ENCODE measurements around the gene DEF6. TPM values are rescaled to one million over a fixed set of nuclear protein-coding genes. Genes with fewer than 3 reads are reported as not detected.

The DEF6 gene
- total and polyA plus RNA-seq, 8 donors = 6.4 to 21.9 (median 8.5) TPM

DNA sequence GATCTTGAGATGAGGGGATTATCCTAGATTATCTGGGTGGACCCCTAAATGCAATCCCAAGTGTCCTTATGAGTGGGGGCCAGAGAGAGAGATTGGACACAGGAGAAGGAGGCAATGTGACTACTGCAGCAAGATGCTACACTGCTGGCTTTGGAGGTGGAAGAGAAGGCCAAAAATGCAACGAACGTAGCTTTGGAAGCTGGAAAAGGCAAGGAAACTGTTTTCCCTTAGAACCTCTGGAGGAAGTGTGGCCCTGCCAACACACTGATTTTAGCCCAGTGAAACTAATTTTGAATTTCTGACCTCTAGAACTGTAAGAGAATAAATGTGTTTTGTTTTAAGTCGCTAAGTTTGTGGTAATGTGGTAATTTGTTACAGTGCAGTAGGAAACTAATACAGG lies 60.5 kb downstream of the DEF6 start:
- no peak for ATAC-seq
- H3K4me1 ChIP-seq = peaks cover 0 to 25% of the 10 kb centered on the region in 2 donors
- TF ChIP-seq, protein P1, sequence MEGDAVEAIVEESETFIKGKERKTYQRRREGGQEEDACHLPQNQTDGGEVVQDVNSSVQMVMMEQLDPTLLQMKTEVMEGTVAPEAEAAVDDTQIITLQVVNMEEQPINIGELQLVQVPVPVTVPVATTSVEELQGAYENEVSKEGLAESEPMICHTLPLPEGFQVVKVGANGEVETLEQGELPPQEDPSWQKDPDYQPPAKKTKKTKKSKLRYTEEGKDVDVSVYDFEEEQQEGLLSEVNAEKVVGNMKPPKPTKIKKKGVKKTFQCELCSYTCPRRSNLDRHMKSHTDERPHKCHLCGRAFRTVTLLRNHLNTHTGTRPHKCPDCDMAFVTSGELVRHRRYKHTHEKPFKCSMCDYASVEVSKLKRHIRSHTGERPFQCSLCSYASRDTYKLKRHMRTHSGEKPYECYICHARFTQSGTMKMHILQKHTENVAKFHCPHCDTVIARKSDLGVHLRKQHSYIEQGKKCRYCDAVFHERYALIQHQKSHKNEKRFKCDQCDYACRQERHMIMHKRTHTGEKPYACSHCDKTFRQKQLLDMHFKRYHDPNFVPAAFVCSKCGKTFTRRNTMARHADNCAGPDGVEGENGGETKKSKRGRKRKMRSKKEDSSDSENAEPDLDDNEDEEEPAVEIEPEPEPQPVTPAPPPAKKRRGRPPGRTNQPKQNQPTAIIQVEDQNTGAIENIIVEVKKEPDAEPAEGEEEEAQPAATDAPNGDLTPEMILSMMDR (IDR thresholded peaks at IDR 0.05) = no peak
- H3K27me3 ChIP-seq = no peaks in the 10 kb centered on the region
- intact Hi-C loops (cut with DNase I) = no loop called here
- H3K36me3 ChIP-seq = peaks cover 0 to 52% of the 10 kb centered on the region in 2 donors
- no peak for DNase-seq
- H3K9me3 ChIP-seq = no peaks in the 10 kb centered on the region
- no peak overlapping the region for H3K4me3 ChIP-seq
- no peak overlapping the region for H3K27ac ChIP-seq

DNA sequence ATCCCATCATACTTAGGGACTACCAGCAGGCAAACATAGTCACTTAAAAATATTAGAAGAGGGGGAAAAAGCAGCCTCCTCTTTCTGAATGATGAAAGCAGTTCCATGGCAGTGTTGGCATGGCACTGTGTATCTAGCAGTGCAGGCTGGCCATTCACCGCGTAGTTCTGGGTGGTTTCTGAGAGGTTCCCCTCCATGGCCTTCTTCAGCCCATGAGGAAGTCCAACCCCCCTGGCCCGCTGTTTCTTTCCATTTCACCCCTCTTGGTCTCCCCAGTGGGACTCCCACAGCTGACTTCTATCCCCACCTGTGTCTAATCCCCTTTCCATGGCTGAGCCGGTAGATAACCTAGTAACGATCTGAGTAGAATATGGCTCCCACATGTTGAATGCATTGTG lies 61.7 kb downstream of the DEF6 start:
- TF ChIP-seq, protein P1 (IDR thresholded peaks at IDR 0.05) = no peak
- intact Hi-C loops (cut with DNase I) = no loop called here
- H3K27me3 ChIP-seq = no peaks in the 10 kb centered on the region
- H3K36me3 ChIP-seq = peaks cover 0 to 39% of the 10 kb centered on the region in 2 donors
- DNase-seq (no peak), ATAC-seq (no peak)
- H3K4me1 ChIP-seq = peaks cover 0 to 30% of the 10 kb centered on the region in 2 donors
- H3K27ac ChIP-seq = no peak overlapping the region
- no peak overlapping the region for H3K4me3 ChIP-seq
- no peaks in the 10 kb centered on the region for H3K9me3 ChIP-seq

DNA sequence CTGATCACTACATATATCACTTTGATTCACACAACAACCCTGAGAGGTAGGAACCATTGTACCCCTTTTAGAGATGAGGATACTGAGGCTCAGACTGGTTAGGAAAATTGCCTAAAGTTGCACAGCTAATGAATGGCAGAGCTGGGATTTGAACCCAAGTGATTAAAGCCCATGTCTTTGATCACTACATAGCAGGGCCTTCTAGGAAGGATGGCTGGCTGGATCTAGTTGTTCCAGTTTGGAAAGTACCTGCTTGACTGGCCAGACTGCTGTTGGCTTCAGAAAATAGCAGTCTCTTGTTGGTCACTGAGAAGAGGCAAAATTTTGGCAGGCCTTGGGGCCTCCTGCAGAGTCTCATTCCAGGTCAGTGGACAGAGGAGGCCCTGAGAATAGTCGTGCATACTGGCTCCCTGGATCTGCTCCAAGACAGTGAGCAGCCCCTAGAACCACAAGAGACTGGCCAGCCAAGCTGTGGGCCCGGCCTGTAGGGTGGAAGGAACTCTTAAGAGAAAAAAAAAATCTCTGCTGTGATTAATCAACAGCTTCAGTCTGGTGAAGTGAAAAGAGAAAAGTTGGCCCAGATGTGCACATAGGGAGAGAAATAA lies 62.2 kb downstream of the DEF6 start:
- intact Hi-C loops (cut with DNase I) = no loop called here
- DNase-seq (no peak), ATAC-seq (peak; percentile 57)
- Histone ChIP-seq H3K9me3 (no peaks in the 10 kb centered on the region), H3K36me3 (peaks cover 0 to 34% of the 10 kb centered on the region in 2 donors), H3K27me3 (no peaks in the 10 kb centered on the region), H3K27ac (peak overlapping the region; percentile 11 to 16), H3K4me1 (peaks cover 0 to 30% of the 10 kb centered on the region in 2 donors), H3K4me3 (no peak overlapping the region)
- TF ChIP-seq, protein P1 (IDR thresholded peaks at IDR 0.05) = no peak

DNA sequence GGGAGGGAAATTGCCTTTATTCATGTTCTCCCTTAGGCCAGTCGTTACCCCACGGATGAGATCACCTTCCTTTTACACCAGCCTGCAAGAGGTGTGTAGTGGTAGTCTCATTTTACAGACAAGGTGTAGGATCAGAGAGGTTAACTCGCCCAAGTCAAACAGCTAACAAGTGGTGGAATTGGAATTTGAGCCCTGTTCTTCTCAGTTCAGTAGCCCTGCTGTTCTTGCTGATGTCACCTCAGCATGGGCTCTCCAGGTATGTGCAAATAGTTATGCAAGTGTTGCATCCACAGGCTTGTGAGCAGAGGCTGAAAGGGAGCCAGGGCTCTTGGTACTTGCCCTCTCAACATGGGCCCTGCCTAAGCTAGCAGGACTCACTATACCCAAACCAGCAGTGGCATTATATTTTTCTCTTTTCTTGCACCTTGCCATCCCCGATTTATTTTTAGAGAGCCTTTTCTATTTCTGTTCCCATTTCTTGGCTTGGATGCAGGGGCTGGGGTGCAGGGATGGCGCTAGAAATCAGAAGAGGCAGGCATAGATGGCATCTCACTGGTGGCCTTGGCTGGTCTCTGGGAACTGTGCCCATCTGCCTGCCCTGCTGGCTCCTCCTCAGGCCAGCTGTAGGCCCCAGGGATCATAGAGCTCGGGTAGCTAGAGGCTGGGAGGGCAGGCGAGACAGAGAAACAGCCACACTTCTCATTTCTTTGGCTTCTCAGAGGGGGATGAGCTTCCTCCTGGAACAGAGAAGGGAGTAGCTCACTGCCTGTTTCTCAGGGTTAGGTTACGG lies 62.9 kb downstream of the DEF6 start:
- Histone ChIP-seq H3K4me1 (peaks cover 0 to 30% of the 10 kb centered on the region in 2 donors), H3K4me3 (no peak overlapping the region), H3K27ac (peak overlapping the region; percentile 11 to 16), H3K36me3 (peaks cover 0 to 31% of the 10 kb centered on the region in 2 donors), H3K9me3 (no peaks in the 10 kb centered on the region), H3K27me3 (no peaks in the 10 kb centered on the region)
- intact Hi-C loops (cut with DNase I) = no loop called here
- TF ChIP-seq, protein P1 (IDR thresholded peaks at IDR 0.05) = no peak
- ATAC-seq (peak; percentile 91), DNase-seq (peak in 1 of 4 donors; percentile 68)

DNA sequence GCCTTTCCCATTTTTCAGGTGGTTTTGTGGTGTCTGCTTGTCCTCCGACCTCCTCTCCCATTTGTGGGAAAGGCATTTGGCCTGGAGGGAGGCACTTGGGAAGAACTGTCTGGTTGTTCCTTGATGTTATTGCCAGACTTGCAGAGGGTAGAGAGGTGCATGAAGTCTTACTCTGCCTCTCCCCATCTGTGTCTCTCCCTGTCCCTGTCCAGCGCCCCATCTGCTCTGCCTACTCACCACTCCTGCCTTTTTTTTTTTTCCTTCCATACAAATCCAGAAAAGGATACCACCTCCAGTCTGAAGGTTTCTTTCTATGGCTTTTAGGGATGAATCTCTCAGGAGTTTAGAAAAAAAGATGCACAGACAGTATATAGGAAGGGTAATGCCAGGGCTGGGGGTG lies 64.6 kb downstream of the DEF6 start:
- Histone ChIP-seq H3K4me1 (peaks cover 0 to 30% of the 10 kb centered on the region in 2 donors), H3K36me3 (peaks cover 0 to 20% of the 10 kb centered on the region in 2 donors), H3K9me3 (no peaks in the 10 kb centered on the region), H3K4me3 (no peak overlapping the region), H3K27ac (no peak overlapping the region), H3K27me3 (no peaks in the 10 kb centered on the region)
- no peak for ATAC-seq
- TF ChIP-seq, protein P1 (IDR thresholded peaks at IDR 0.05) = no peak
- DNase-seq = no peak
- intact Hi-C loops (cut with DNase I) = no loop called here

All from left lung (tissue), 10 donors.